HG02938 (cell line): ENCODE data around the gene ABHD14A.
"Not testable (repeated sequence)": the region's sequence is repeated elsewhere in the genome, so short reads cannot be mapped to it uniquely, and the experiment has no call there.

Experiments
- ATAC-seq: cut with Tn5 transposase; IDR thresholded peaks from one replicate; pipeline ENCODE4 v1.9.1; 2021; ENCODE audit warnings: mild to moderate bottlenecking, moderate library complexity; ENCODE audit not compliant: unreplicated experiment

Gene ABHD14A

GRCh38 chr3:51974963-51975851 lies at the start of gene ABHD14A:
TSS of gene ABHD14A (plus strand) at chr3:51975064. CDS start at chr3:51975136, 72 bp downstream.
- peak; percentile 49 for ATAC-seq

GRCh38 chr3:51927061-51927977 lies 47.5 kb upstream of the ABHD14A start:
- no peak for ATAC-seq

GRCh38 chr3:51928438-51928837 lies 46.4 kb upstream of the ABHD14A start:
- ATAC-seq = no peak

- not testable (repeated sequence) for ATAC-seq
Measured at GRCh38 chr3:51928981-51929380, 45.9 kb upstream of the ABHD14A start.

- ATAC-seq = no peak
Measured at GRCh38 chr3:51929420-51930003, 45.4 kb upstream of the ABHD14A start.

GRCh38 chr3:51930439-51930838 lies 44.4 kb upstream of the ABHD14A start:
- no peak for ATAC-seq

GRCh38 chr3:51931756-51932155 lies 43.1 kb upstream of the ABHD14A start:
- ATAC-seq = no peak

- no peak for ATAC-seq
Measured at GRCh38 chr3:51932471-51933370, 42.1 kb upstream of the ABHD14A start.

- no peak for ATAC-seq
Measured at GRCh38 chr3:51933471-51934138, 41.3 kb upstream of the ABHD14A start.

GRCh38 chr3:51934139-51934850 lies 40.6 kb upstream of the ABHD14A start:
- no peak for ATAC-seq

GRCh38 chr3:51934991-51935885 lies 39.6 kb upstream of the ABHD14A start:
- ATAC-seq = no peak

- no peak for ATAC-seq
Measured at GRCh38 chr3:51935886-51936755, 38.7 kb upstream of the ABHD14A start.

- ATAC-seq = no peak
Measured at GRCh38 chr3:51937014-51937413, 37.9 kb upstream of the ABHD14A start.

- no peak for ATAC-seq
Measured at GRCh38 chr3:51937611-51938450, 37.0 kb upstream of the ABHD14A start.

GRCh38 chr3:51938780-51939425 lies 36.0 kb upstream of the ABHD14A start:
- ATAC-seq = no peak
